SW 1271 (cell line): Measurements from ENCODE around the gene CXADR.

Experiments used
- DNase-seq, 2 experiments: peaks; one replicate each; lab custom pipeline; 2025; lab: John Stamatoyannopoulos, UW

Gene CXADR

DNA sequence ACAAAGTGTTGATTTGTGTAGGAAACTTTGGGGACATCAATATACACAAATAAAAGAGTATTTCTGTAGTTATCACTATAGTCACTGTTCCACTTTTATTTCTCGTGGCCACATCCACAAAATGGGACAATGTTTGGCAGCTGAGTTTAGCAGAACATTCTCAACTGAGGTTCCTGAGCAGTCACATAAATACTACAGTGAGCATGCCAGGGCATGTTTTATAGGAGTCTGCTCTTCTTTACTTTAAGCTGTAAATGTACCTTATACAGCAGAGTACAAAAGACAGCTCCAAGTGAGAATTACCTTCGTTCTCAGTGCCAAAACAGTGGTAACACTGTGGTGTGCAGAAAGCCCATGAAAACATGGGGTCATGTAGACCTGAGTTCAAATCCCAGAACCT, 94.8 kb downstream of the CXADR start:
- DNase-seq = no peak

DNA sequence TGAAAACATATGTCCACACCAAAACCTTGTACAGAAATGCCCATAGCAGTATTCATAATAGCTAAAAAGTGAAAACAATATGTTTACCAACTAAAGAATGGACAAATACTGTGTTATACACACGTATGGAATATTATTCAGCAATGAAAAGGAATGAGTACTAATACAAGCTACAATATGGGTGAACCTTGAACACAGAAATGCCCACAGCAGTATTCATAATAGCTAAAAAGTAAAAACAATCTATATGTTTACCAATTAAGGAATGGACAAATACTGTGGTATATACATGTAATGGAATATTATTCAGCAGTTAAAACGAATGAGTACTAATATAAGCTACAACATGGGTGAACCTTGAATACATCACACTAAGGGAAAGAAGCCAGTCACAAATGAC, 96.8 kb downstream of the CXADR start:
- no peak for DNase-seq

DNA sequence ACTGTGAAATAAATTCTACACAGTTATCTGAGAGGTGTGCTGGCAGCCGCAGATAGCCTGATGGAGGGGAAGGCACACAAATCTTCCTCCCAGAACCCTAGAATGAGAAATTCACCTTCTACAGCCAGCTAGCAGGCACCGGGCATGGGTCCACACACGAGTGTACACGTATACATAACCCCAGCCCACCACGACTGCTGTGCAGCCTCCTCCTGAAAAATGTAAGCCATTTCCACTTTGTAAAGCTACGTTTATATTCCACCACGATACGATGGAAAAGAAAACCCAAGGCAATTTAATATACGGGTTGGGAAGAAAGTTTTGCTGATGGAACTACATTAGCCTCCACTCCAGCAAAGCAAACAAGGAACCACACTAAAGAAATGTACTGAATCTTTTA, 98.1 kb downstream of the CXADR start:
- no peak for DNase-seq

DNA sequence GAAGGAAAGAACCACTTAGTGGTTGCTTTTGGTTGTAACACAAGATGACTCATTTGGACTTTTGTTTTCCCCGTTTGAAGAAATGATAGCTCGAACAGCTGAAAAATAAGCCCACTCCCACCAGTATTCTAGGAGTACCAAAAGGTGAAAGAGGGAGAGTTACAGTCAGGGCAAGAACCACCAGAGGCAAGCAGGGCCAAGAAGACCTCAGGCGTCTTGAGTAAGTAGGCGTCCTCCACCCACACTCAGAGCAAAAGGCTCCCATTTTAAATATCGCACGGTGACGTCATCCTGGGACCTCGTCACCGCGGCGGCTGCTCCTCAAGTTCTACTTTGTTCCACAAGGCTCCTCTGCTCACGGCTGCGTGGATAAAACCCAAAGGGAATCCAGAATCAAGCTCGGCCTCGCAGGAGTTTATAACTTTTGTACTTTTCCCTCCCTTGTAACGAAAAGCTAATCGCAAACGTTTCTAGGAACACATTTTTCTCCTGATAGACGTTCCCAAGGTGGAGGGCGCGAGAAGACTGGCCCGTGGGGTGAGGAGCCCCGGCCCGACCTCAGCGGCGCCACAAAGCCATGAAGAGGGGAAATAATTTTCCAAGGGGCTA, 98.7 kb downstream of the CXADR start:
- DNase-seq = peak; percentile 52 to 73

- peak in 1 of 2 experiments; percentile 24 for DNase-seq
Measured at GRCh38 chr21:17612023-17612564, 99.3 kb downstream of the CXADR start.

DNA sequence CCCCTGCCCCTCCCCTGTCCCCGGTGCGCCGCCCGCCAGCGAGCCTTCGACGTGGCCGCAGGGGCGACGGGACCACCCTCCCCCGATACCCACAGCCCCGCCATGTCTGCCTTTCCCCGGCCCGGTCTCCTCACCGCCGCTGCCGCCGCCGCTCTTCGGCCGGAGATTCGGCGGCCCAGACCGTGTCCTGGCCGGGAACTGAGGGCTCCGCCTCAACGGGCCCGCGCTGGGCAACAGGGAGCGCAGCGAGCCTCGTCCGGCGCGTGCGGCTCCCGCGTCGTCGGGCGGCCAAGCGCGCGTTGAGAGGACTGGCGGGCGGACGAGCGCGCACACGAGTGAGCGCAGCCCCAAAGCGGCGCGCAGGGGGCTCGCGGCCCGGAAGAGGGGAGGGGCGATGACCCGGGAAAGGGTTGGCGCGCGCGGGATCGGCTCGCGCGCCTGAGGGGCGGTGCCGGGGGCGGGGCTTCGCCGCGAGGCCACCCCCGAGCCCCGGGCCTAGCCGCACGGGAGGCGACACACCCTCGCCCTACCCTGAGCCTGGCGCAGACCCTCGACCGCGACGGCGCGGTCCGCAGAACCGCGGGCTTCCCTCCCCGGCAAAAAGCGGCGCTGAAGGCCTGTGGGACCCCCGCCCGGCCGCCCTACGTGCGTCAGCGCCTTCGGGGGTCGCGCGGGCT, 99.9 kb downstream of the CXADR start, which contains the start of gene BTG3:
TSS of gene BTG3 (minus strand) at position 337 of the 677 bp plus-strand sequence. CDS start 3,757 bp downstream, outside the sequence.
- peak; percentile 31 to 52 for DNase-seq

DNA sequence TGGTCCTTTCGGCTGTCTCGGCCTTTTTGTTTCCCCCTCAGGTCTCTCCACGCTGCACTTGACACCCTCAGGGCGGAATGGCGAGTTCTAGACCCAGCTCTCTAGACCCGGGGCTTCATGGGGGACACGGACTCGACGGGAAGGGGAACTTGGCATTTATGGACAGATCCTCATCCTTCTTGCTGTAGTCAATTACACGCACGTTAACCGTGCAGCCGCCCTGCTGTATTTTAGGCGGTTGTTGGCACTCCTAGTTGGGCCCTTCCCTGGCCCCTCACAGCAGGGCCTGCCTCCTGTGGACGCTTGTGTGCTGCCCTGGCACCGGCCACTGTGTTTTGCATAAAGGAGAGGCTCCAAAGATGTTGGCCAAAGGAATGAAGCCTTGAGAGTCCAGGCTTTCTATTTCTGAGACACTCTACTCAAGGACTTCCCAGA, 100.4 kb downstream of the CXADR start:
- DNase-seq = no peak

- no peak for DNase-seq
Measured at GRCh38 chr21:17616831-17617230, 104.0 kb downstream of the CXADR start.

- no peak for DNase-seq
Measured at GRCh38 chr21:17622018-17622417, 109.2 kb downstream of the CXADR start.

- DNase-seq = no peak
Measured at GRCh38 chr21:17631195-17631594, 118.4 kb downstream of the CXADR start.

DNA sequence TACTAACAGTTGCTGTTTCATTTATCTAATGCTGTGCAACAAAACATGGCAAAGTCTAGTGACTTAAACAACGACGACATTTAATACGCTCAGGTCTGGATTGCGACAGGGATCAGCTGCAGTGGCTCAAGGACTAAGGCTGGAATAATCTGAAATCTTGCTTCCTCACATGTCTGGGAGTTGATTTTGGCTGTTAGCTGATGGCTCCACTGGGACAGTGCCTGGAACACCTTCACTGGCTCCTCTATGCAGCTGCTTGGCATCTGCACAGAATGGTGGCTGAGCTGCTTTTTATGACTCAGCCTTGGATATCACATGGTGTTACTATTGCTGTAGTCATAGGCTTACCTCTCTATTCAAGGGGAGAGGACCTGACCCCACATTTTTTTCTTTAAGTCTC, 123.9 kb downstream of the CXADR start:
- no peak for DNase-seq

DNA sequence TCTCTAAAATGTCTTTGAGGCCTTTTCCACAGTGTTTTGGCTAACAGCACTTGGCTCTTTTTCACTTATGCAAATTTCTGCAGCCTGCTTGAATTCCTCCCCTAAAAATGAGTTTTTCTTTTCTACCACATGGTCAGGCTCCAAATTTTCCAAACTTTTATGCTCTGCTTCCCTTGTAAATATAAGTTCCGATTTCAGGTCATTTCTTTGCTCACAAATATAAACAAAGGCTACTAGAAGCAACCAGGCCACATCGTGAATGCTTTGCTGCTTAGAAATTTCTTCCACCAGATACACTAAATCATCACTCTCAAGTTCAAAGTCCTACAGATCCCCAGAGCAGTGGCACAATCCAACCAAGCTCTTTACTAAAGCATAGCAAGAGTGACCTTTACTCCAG, 128.0 kb downstream of the CXADR start:
- DNase-seq = no peak
